ENCODE data around the gene FHIT.

FHIT gene

DNA sequence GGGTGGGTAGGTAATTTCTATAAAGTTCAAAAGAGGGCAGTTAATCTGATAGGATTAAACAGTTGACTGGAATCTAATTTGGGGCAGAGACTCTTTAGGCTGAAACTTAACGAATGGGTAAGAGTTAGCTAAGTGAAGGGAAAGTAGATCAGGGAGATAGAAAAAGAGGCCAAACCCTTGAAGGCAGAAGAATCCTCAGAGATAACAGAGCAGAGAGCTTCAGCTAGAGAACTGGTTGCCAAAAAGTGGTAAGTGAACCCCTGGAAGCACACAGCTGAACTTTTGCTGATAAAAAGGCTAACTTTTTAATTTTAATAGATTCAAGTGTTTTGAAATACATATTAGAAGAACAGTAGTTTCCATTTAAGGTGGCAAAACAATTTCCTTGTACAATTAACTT lies 99.2 kb downstream of the FHIT start:
- H3K4me3 ChIP-seq (ENCODE audit: low read depth, low read length), result no peak overlapping the region
- no peak for DNase-seq (ENCODE audit: low read depth)
- TF ChIP-seq, protein P1, sequence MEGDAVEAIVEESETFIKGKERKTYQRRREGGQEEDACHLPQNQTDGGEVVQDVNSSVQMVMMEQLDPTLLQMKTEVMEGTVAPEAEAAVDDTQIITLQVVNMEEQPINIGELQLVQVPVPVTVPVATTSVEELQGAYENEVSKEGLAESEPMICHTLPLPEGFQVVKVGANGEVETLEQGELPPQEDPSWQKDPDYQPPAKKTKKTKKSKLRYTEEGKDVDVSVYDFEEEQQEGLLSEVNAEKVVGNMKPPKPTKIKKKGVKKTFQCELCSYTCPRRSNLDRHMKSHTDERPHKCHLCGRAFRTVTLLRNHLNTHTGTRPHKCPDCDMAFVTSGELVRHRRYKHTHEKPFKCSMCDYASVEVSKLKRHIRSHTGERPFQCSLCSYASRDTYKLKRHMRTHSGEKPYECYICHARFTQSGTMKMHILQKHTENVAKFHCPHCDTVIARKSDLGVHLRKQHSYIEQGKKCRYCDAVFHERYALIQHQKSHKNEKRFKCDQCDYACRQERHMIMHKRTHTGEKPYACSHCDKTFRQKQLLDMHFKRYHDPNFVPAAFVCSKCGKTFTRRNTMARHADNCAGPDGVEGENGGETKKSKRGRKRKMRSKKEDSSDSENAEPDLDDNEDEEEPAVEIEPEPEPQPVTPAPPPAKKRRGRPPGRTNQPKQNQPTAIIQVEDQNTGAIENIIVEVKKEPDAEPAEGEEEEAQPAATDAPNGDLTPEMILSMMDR (conservative IDR thresholded peaks at IDR 0.05; ENCODE audit: low read depth, low read length), result no peak

- TF ChIP-seq, protein P1 (conservative IDR thresholded peaks at IDR 0.05; ENCODE audit: low read depth, low read length), result no peak
- DNase-seq (ENCODE audit: low read depth), result no peak
- H3K4me3 ChIP-seq (ENCODE audit: low read depth, low read length), result no peak overlapping the region
Measured at GRCh38 chr3:61149236-61149635, 102.0 kb downstream of the FHIT start.

DNA sequence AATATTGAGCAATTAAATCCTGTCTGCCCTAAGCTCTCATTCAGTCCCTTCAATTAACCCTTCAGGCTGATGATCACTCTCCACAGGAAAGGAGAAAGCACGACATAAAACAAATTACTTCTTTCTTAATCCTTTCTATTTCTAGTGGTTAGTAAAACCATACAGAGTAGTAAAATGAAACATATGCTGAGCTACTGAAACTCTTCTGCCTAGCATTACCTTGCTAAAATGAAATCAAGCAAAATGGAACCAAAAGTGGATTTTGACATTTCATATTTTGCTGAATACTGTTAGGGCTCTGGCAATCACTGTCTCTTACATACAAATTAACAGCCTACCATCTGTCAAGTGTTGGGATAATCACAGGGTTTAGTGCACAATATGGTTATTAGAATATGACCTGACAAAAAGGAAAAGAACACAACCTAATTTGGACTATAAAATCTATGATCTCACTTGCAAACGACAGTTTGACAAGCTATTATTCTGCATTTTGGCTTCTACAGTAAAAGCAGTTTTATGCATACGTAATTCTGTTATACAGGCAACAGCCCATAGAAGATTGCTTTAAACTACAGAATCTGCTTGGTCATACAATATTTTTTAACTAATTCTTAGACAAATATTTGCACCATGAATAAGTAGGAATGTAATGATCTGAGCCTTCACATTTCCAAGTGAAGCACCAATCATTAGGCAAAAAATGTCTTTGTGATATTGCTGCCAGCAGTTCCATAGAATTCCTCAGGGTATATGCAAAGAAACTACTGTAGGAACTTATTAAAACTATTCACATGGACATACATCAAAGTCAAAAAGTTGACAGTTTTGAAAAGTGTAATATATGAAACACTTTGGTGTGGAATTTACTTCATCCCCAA lies 105.0 kb downstream of the FHIT start:
- no peak overlapping the region for H3K4me3 ChIP-seq (ENCODE audit: low read depth, low read length)
- TF ChIP-seq, protein P1 (conservative IDR thresholded peaks at IDR 0.05; ENCODE audit: low read depth, low read length), result no peak
- DNase-seq (ENCODE audit: low read depth), result peak; percentile 2

GRCh38 chr3:61141697-61142096 lies 109.6 kb downstream of the FHIT start:
- no peak overlapping the region for H3K4me3 ChIP-seq (ENCODE audit: low read depth, low read length)
- no peak for DNase-seq (ENCODE audit: low read depth)
- TF ChIP-seq, protein P1 (conservative IDR thresholded peaks at IDR 0.05; ENCODE audit: low read depth, low read length), result no peak

GRCh38 chr3:61141227-61141626 lies 110.0 kb downstream of the FHIT start:
- H3K4me3 ChIP-seq (ENCODE audit: low read depth, low read length), result no peak overlapping the region
- DNase-seq (ENCODE audit: low read depth), result no peak
- TF ChIP-seq, protein P1 (conservative IDR thresholded peaks at IDR 0.05; ENCODE audit: low read depth, low read length), result no peak

DNA sequence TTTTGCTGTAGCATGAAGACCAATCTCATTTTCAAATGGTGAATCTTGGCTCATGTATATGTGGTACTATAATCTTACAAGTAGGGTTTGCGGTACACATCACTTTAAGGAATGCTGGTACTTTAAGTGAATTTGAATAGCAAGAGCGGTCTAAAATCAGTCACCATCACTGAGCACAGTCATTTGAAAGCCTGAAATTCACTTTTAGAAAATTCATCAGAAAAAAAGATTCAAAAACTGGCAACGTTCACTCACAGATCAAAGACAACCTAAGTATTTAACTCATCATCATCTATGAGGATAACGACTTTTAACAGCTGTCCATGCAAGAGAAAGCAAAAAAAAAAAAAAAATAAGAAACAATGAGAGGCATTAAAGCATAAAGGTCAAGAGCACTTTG lies 111.6 kb downstream of the FHIT start:
- DNase-seq (ENCODE audit: low read depth), result no peak
- H3K4me3 ChIP-seq (ENCODE audit: low read depth, low read length), result no peak overlapping the region
- TF ChIP-seq, protein P1 (conservative IDR thresholded peaks at IDR 0.05; ENCODE audit: low read depth, low read length), result no peak

DNA sequence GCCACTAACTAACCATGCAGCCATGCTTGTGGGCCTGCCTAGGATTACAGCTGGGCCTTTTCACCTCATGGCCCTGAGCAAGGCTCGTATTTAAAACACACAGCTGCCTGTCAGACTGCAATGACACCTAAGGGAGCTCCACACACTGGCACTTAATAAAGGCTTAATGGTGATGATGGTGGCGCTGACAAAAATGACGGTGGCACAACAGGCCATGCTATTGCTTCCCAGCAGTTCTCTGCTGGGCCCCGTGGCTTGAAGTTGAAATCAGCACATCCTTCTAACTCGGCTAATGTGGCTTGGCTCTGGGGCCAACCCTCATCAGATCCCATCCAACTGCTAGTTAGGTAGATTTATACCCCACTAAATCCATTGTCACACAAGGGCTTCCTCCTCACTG lies 112.9 kb downstream of the FHIT start:
- H3K4me3 ChIP-seq (ENCODE audit: low read depth, low read length), result no peak overlapping the region
- no peak for DNase-seq (ENCODE audit: low read depth)
- TF ChIP-seq, protein P1 (conservative IDR thresholded peaks at IDR 0.05; ENCODE audit: low read depth, low read length), result no peak
